HepG2 (cell line): ENCODE measurements around the gene KSR1. TPM values are rescaled to one million over a fixed set of nuclear protein-coding genes. Genes with fewer than 3 reads are reported as not detected.

ENCODE experiments used
- FOXK1 ChIP-seq: sonication (generic); formaldehyde crosslinking; IDR thresholded peaks from 2 replicates; pipeline ENCODE4 v1.4.0; 2020; ENCODE audit warnings: low read depth, missing genetic modification reagents, borderline replicate concordance
- GATAD2A ChIP-seq: IDR thresholded peaks from 2 replicates; pipeline ENCODE4 v1.6.1; 2016
- NCOR1 ChIP-seq: fragments of 200-600 bp; sonication (generic); IDR thresholded peaks from 2 replicates; pipeline ENCODE4 v1.7.0; 2017; ENCODE audit warnings: antibody characterized with exemption, low read length, borderline replicate concordance
- NRL ChIP-seq: sonication (generic); formaldehyde crosslinking; IDR thresholded peaks from 2 replicates; pipeline ENCODE4 v1.5.0; 2020; ENCODE audit warnings: missing genetic modification reagents, mild to moderate bottlenecking, moderate library complexity, borderline replicate concordance
- SALL1 ChIP-seq: sonication (generic); formaldehyde crosslinking; IDR thresholded peaks from 2 replicates; pipeline ENCODE4 v1.8.0; 2022; ENCODE audit warnings: mild to moderate bottlenecking, missing genetic modification reagents
- TERF1 ChIP-seq: sonication (generic); formaldehyde crosslinking; IDR thresholded peaks from 2 replicates; pipeline ENCODE4 v1.8.0; 2022; ENCODE audit warnings: mild to moderate bottlenecking, missing genetic modification reagents, moderate library complexity
- YEATS4 ChIP-seq: sonication (generic); formaldehyde crosslinking; IDR thresholded peaks from 2 replicates; pipeline ENCODE4 v1.4.0; 2020; ENCODE audit warnings: missing genetic modification reagents, borderline replicate concordance
- ZBTB20 ChIP-seq: sonication (generic); formaldehyde crosslinking; IDR thresholded peaks from 2 replicates; pipeline ENCODE4 v1.8.1; 2023; ENCODE audit warnings: missing genetic modification reagents, low read depth, mild to moderate bottlenecking, borderline replicate concordance
- ZFX ChIP-seq: sonication (generic); formaldehyde crosslinking; IDR thresholded peaks from 2 replicates; pipeline ENCODE4 v1.4.0; 2020; ENCODE audit warnings: mild to moderate bottlenecking, low read depth, missing genetic modification reagents, moderate library complexity
- ZNF317 ChIP-seq: sonication (generic); formaldehyde crosslinking; IDR thresholded peaks from 2 replicates; pipeline ENCODE4 v1.5.0; 2020; ENCODE audit warnings: mild to moderate bottlenecking, missing genetic modification reagents
- ZNF543 ChIP-seq: sonication (generic); formaldehyde crosslinking; IDR thresholded peaks from 2 replicates; pipeline ENCODE4 v1.4.0; 2020; ENCODE audit warnings: mild to moderate bottlenecking, missing genetic modification reagents
- ZNF563 ChIP-seq: sonication (generic); formaldehyde crosslinking; IDR thresholded peaks from 2 replicates; pipeline ENCODE4 v1.8.0; 2022; ENCODE audit warnings: mild to moderate bottlenecking, moderate library complexity, missing genetic modification reagents
- ZNF574 ChIP-seq: sonication (generic); formaldehyde crosslinking; IDR thresholded peaks from 2 replicates; pipeline ENCODE4 v1.4.0; 2020; ENCODE audit warnings: missing genetic modification reagents
- polyA plus RNA-seq, 8 experiments: library from polyadenylated mRNA; depleted of rRNA in 3 of 8; stranded (reverse) in 7 of 8; unstranded in 1 of 8; fragments of >200 nt; fragmentation: Illumina TruSeq in 4 of 8; extraction: Trizol in 4 of 8; gene quantifications; 2 replicates each; pipeline versions ENCODE4 v1.2.1 to v1.2.3, GENCODE V29; 2011 to 2016; ENCODE audit warnings: low read depth in 4 of 8, missing spikeins in 1 of 8, mixed read lengths in 1 of 8; ENCODE audit not compliant: insufficient read depth in 1 of 8
- total RNA-seq, 5 experiments: library from RNA; depleted of rRNA; stranded (reverse); fragments of >200 nt; fragmentation: Illumina TruSeq; extraction: Trizol; gene quantifications; 2 replicates each; pipeline ENCODE4 v1.2.3, GENCODE V29; 2016; ENCODE audit warnings: low read depth in 1 of 5
- TF ChIP-seq, protein P1 (sequence below): sonication (generic); formaldehyde crosslinking; IDR thresholded peaks from 2 replicates; pipeline ENCODE4 v1.4.0; 2020; ENCODE audit warnings: mild to moderate bottlenecking, missing genetic modification reagents, borderline replicate concordance
- TF ChIP-seq, protein P2 (sequence below): sonication (generic); formaldehyde crosslinking; IDR thresholded peaks from 2 replicates; pipeline ENCODE4 v1.4.0; 2020; ENCODE audit warnings: missing genetic modification reagents, borderline replicate concordance
- TF ChIP-seq, protein P3 (sequence below): sonication (generic); formaldehyde crosslinking; IDR thresholded peaks from 2 replicates; pipeline ENCODE4 v1.4.0; 2020; ENCODE audit warnings: missing genetic modification reagents

The KSR1 gene
- total and polyA plus RNA-seq, 2 of the 13 experiments (the other 11 are each of a cell fraction or from before 2014, with no cell fraction given) = 10.1 to 16.6 TPM

DNA sequence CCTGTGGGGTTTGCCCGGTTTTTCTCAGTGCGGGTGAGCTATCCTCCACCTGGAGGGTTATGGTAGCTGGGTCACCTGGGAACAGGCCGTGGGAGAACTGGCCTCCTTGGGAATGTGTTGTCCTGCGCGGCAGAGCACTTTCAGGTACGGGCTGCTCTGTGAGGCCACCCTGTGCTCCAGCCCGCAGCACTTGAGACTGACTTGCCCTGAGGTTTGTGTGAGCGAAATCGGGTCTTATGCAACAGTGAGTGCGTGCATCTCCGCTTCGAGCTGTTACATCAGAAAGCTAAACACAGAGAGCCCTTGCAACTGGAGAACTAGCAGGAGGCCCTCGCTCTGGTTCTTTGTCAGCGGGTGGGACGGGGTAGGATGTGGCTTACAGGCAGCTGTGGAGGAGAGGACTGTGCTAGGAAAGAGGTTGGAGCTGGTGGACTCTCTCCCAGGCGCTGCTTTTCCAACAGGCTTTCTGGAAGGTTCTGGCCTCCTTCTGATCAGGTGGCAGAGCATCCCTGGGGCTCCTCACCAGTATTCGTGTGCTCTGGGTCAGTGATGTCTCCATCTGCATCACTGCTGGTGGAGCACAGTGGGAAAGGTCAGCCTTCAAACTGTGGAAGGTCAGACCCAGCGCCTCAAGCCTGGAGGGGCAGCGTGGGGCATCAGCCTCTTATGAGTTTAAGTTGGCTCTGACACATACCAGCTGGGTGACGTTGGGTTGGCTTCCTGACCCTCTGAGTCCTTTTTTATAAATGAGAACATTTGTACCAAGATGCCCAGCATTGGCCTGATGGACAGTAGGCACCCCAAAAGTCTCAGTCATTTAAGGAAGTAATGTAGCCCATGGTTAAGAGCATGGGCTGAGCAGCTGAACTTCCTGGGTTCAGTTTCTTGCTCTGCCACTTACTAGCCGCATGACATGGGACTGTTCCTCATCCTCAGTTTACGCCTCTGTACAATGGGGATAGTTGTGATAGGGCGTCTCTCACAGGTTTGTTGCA, 76.3 kb downstream of the KSR1 start (continued):
- peak; percentile 58; the same call in 1 of the 2 replicates for TF ChIP-seq ZNF563 (CRISPR knock-in tag)
- TF ChIP-seq FOXK1 (CRISPR knock-in tag) = peak; percentile 78; the same call in 1 of the 2 replicates
- peak; percentile 65; the same call in 1 of the 2 replicates for TF ChIP-seq ZBTB20 (CRISPR knock-in tag)
- peak; percentile 85; the same call in 1 of the 2 replicates for TF ChIP-seq NRL (CRISPR knock-in tag)
- TF ChIP-seq, protein P1, sequence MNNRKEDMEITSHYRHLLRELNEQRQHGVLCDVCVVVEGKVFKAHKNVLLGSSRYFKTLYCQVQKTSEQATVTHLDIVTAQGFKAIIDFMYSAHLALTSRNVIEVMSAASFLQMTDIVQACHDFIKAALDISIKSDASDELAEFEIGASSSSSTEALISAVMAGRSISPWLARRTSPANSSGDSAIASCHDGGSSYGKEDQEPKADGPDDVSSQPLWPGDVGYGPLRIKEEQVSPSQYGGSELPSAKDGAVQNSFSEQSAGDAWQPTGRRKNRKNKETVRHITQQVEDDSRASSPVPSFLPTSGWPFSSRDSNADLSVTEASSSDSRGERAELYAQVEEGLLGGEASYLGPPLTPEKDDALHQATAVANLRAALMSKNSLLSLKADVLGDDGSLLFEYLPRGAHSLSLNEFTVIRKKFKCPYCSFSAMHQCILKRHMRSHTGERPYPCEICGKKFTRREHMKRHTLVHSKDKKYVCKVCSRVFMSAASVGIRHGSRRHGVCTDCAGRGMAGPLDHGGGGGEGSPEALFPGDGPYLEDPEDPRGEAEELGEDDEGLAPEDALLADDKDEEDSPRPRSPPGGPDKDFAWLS (CRISPR knock-in tag) = peak; percentile 71; the same call in 1 of the 2 replicates
- peak; percentile 97 for TF ChIP-seq GATAD2A
- peak; percentile 76 for TF ChIP-seq ZNF574
- TF ChIP-seq, protein P2, sequence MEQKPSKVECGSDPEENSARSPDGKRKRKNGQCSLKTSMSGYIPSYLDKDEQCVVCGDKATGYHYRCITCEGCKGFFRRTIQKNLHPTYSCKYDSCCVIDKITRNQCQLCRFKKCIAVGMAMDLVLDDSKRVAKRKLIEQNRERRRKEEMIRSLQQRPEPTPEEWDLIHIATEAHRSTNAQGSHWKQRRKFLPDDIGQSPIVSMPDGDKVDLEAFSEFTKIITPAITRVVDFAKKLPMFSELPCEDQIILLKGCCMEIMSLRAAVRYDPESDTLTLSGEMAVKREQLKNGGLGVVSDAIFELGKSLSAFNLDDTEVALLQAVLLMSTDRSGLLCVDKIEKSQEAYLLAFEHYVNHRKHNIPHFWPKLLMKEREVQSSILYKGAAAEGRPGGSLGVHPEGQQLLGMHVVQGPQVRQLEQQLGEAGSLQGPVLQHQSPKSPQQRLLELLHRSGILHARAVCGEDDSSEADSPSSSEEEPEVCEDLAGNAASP (CRISPR knock-in tag) = peak; percentile 55; the same call in 1 of the 2 replicates
- peak; percentile 51; the same call in 1 of the 2 replicates for TF ChIP-seq YEATS4
- peak; percentile 66 for TF ChIP-seq ZFX (CRISPR knock-in tag)
- no peak for TF ChIP-seq TERF1 (CRISPR knock-in tag)
- TF ChIP-seq ZNF317 (CRISPR knock-in tag) = no peak
- TF ChIP-seq, protein P3, sequence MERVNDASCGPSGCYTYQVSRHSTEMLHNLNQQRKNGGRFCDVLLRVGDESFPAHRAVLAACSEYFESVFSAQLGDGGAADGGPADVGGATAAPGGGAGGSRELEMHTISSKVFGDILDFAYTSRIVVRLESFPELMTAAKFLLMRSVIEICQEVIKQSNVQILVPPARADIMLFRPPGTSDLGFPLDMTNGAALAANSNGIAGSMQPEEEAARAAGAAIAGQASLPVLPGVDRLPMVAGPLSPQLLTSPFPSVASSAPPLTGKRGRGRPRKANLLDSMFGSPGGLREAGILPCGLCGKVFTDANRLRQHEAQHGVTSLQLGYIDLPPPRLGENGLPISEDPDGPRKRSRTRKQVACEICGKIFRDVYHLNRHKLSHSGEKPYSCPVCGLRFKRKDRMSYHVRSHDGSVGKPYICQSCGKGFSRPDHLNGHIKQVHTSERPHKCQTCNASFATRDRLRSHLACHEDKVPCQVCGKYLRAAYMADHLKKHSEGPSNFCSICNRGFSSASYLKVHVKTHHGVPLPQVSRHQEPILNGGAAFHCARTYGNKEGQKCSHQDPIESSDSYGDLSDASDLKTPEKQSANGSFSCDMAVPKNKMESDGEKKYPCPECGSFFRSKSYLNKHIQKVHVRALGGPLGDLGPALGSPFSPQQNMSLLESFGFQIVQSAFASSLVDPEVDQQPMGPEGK (CRISPR knock-in tag) = peak; percentile 70
- peak; percentile 88 for TF ChIP-seq SALL1
- TF ChIP-seq NCOR1 = peak; percentile 40; the same call in 1 of the 2 replicates
- TF ChIP-seq ZNF543 (CRISPR knock-in tag) = peak; percentile 86
